Measurements from ENCODE around the gene USP17L12.
"Not testable (repeated sequence)": the region's sequence is repeated elsewhere in the genome, so short reads cannot be mapped to it uniquely, and the experiment has no call there.

Gene USP17L12

GRCh38 chr4:9219852-9220251 lies at the start of gene USP17L12:
USP17L12 (plus strand) TSS chr4:9220152; CDS start chr4:9220152, 0 bp downstream.
- DNase-seq, result not testable (repeated sequence)

GRCh38 chr4:9210357-9210756 lies 9.6 kb upstream of the USP17L12 start, which contains the start of gene USP17L10:
USP17L10 (plus strand) TSS chr4:9210657; CDS start chr4:9210657, 0 bp downstream.
- DNase-seq, result not testable (repeated sequence)

GRCh38 chr4:9214701-9215100 lies 5.3 kb upstream of the USP17L12 start:
- DNase-seq, result not testable (repeated sequence)

- DNase-seq, result not testable (repeated sequence)
These were observed 4.8 kb upstream of the USP17L12 start, which contains the start of gene USP17L11 for GRCh38 chr4:9215105-9215504. USP17L11 (plus strand) TSS chr4:9215405; CDS start chr4:9215405, 0 bp downstream.

GRCh38 chr4:9224596-9224995 lies 4.6 kb downstream of the USP17L12 start, which contains the start of gene USP17L13:
USP17L13 (plus strand) TSS chr4:9224896; CDS start chr4:9224896, 0 bp downstream.
- DNase-seq, result not testable (repeated sequence)

- not testable (repeated sequence) for DNase-seq
These were observed 10.3 kb downstream of the USP17L12 start for GRCh38 chr4:9230249-9230648.

- not testable (repeated sequence) for DNase-seq
These were observed 14.1 kb downstream of the USP17L12 start, which contains the start of gene USP17L15 for GRCh38 chr4:9234085-9234484. USP17L15 (plus strand) TSS chr4:9234385; CDS start chr4:9234385, 0 bp downstream.

- DNase-seq, result not testable (repeated sequence)
These were observed 18.5 kb downstream of the USP17L12 start for GRCh38 chr4:9238461-9238860.

GRCh38 chr4:9243579-9243978 lies 23.6 kb downstream of the USP17L12 start, which contains the start of gene USP17L17:
USP17L17 (plus strand) TSS chr4:9243879; CDS start chr4:9243879, 0 bp downstream.
- DNase-seq, result not testable (repeated sequence)

GRCh38 chr4:9247953-9248680 lies 28.2 kb downstream of the USP17L12 start, which contains the start of gene USP17L18:
USP17L18 (plus strand) TSS chr4:9248630; CDS start chr4:9248630, 0 bp downstream.
- not testable (repeated sequence) for DNase-seq

- DNase-seq, result not testable (repeated sequence)
These were observed 33.1 kb downstream of the USP17L12 start, which contains the start of gene USP17L19 for GRCh38 chr4:9253078-9253477. USP17L19 (plus strand) TSS chr4:9253378; CDS start chr4:9253378, 0 bp downstream.

GRCh38 chr4:9257824-9258223 lies 37.9 kb downstream of the USP17L12 start, which contains the start of gene USP17L20:
USP17L20 (plus strand) TSS chr4:9258124; CDS start chr4:9258124, 0 bp downstream.
- not testable (repeated sequence) for DNase-seq

GRCh38 chr4:9262572-9262971 lies 42.6 kb downstream of the USP17L12 start, which contains the start of gene USP17L21:
USP17L21 (plus strand) TSS chr4:9262872; CDS start chr4:9262872, 0 bp downstream.
- not testable (repeated sequence) for DNase-seq

- DNase-seq, result not testable (repeated sequence)
These were observed 47.4 kb downstream of the USP17L12 start, which contains the start of gene USP17L22 for GRCh38 chr4:9267319-9267718. USP17L22 (plus strand) TSS chr4:9267619; CDS start chr4:9267619, 0 bp downstream.
